H9 (cell line): Measurements from ENCODE around the gene GUCY1A1. TPM values are rescaled to one million over a fixed set of nuclear protein-coding genes. Genes with fewer than 3 reads are reported as not detected.

ENCODE experiments used
- DNase-seq: peaks from one replicate; pipeline ENCODE4 v3.0.0-alpha.2; 2017
- H2AFZ ChIP-seq: one replicate; pipeline ENCODE4 v1.6.1; 2013; ENCODE audit warnings: mild to moderate bottlenecking, low read length, control low read depth, moderate library complexity
- H2AK5ac ChIP-seq: 2 replicates; pipeline ENCODE4 v1.6.1; 2013; ENCODE audit warnings: low read length, control low read depth, mixed read lengths; ENCODE audit not compliant: insufficient read length
- H2BK120ac ChIP-seq: one replicate; pipeline ENCODE4 v1.6.1; 2013; ENCODE audit warnings: low read depth, mild to moderate bottlenecking, low read length, control low read depth, inconsistent platforms; ENCODE audit not compliant: poor library complexity, severe bottlenecking
- H2BK12ac ChIP-seq: 2 replicates; pipeline ENCODE4 v1.6.1; 2013; ENCODE audit warnings: low read length, control low read depth, mixed read lengths, low read depth; ENCODE audit not compliant: insufficient read length
- H2BK15ac ChIP-seq: 2 replicates; pipeline ENCODE4 v1.6.1; 2013; ENCODE audit warnings: low read depth, low read length, control low read depth
- H2BK20ac ChIP-seq: one replicate; pipeline ENCODE4 v1.6.1; 2013; ENCODE audit warnings: low read depth, mild to moderate bottlenecking, low read length, control low read depth, inconsistent platforms; ENCODE audit not compliant: poor library complexity, severe bottlenecking
- H2BK5ac ChIP-seq: 2 replicates; pipeline ENCODE4 v1.6.1; 2013; ENCODE audit warnings: low read length, control low read depth, mixed read lengths; ENCODE audit not compliant: insufficient read length
- H3K14ac ChIP-seq: 2 replicates; pipeline ENCODE4 v1.6.1; 2013; ENCODE audit warnings: low read length, control low read depth; ENCODE audit not compliant: insufficient read depth
- H3K18ac ChIP-seq: 2 replicates; pipeline ENCODE4 v1.6.1; 2013; ENCODE audit warnings: low read depth, mild to moderate bottlenecking, mixed read lengths, low read length, control low read depth; ENCODE audit not compliant: insufficient read length
- H3K23ac ChIP-seq: 2 replicates; pipeline ENCODE4 v1.6.1; 2013; ENCODE audit warnings: low read length, control low read depth, mixed read lengths, low read depth; ENCODE audit not compliant: insufficient read length
- H3K23me2 ChIP-seq: 2 replicates; pipeline ENCODE4 v1.6.1; 2013; ENCODE audit warnings: low read depth, mild to moderate bottlenecking, mixed read lengths, low read length, control low read depth; ENCODE audit not compliant: insufficient read length, poor library complexity, severe bottlenecking
- H3K27ac ChIP-seq: 2 replicates; pipeline ENCODE4 v1.5.1; 2013; ENCODE audit warnings: low read length, control low read depth, mixed read lengths, low read depth; ENCODE audit not compliant: insufficient read length
- H3K27me3 ChIP-seq: 2 replicates; pipeline ENCODE4 v1.6.1; 2013; ENCODE audit warnings: low read length, control low read depth, inconsistent platforms; ENCODE audit not compliant: insufficient read depth
- H3K4ac ChIP-seq: 2 replicates; pipeline ENCODE4 v1.6.1; 2013; ENCODE audit warnings: low read depth, mild to moderate bottlenecking, control low read depth, inconsistent platforms, low read length, moderate library complexity
- H3K4me1 ChIP-seq: 2 replicates; pipeline ENCODE4 v1.6.1; 2013; ENCODE audit warnings: low read length, control low read depth, inconsistent platforms; ENCODE audit not compliant: insufficient read depth
- H3K4me2 ChIP-seq: 2 replicates; pipeline ENCODE4 v1.6.1; 2013; ENCODE audit warnings: low read length, control low read depth, mixed read lengths; ENCODE audit not compliant: insufficient read length, insufficient read depth
- H3K56ac ChIP-seq: 2 replicates; pipeline ENCODE4 v1.6.1; 2013; ENCODE audit warnings: low read depth, mild to moderate bottlenecking, mixed read lengths, low read length, control low read depth; ENCODE audit not compliant: insufficient read length
- H3K79me1 ChIP-seq: 2 replicates; pipeline ENCODE4 v1.6.1; 2013; ENCODE audit warnings: low read depth, mild to moderate bottlenecking, moderate library complexity, low read length, control low read depth, inconsistent platforms; ENCODE audit not compliant: insufficient read depth, poor library complexity, severe bottlenecking
- H3K79me2 ChIP-seq: 2 replicates; pipeline ENCODE4 v1.6.1; 2013; ENCODE audit warnings: low read length, control low read depth, inconsistent platforms; ENCODE audit not compliant: insufficient read depth
- H3K9ac ChIP-seq: 2 replicates; pipeline ENCODE4 v1.6.1; 2013; ENCODE audit warnings: low read length, control low read depth, mixed read lengths; ENCODE audit not compliant: insufficient read length; ENCODE audit errors: extremely low read depth
- H3K9me3 ChIP-seq: one replicate; pipeline ENCODE4 v1.6.1; 2013; ENCODE audit warnings: low read depth, low read length, inconsistent platforms; ENCODE audit not compliant: control insufficient read depth
- H3T11ph ChIP-seq: one replicate; pipeline ENCODE4 v1.6.1; 2013; ENCODE audit warnings: mild to moderate bottlenecking, low read length, control low read depth, inconsistent platforms
- H4K20me1 ChIP-seq: one replicate; pipeline ENCODE4 v1.6.1; 2013; ENCODE audit not compliant: control insufficient read depth, insufficient read length, insufficient read depth
- H4K5ac ChIP-seq: 2 replicates; pipeline ENCODE4 v1.6.1; 2013; ENCODE audit warnings: low read depth, mild to moderate bottlenecking, mixed read lengths, low read length, control low read depth; ENCODE audit not compliant: insufficient read length
- H4K8ac ChIP-seq: replicated peaks from 2 replicates; pipeline ENCODE4 v1.6.1; 2013; ENCODE audit warnings: low read length, control low read depth, mixed read lengths, low read depth; ENCODE audit not compliant: insufficient read length
- H4K91ac ChIP-seq: 2 replicates; pipeline ENCODE4 v1.6.1; 2013; ENCODE audit warnings: low read depth, mild to moderate bottlenecking, moderate library complexity, mixed read lengths, low read length, control low read depth; ENCODE audit not compliant: insufficient read length
- H3K27ac Mint-ChIP-seq, 3 experiments: 2 replicates in 2 of 3; 3 replicates in 1 of 3; pipeline ENCODE4 v1.8.0; 2020 to 2021; ENCODE audit warnings: mixed read lengths in 3 of 3, mild to moderate bottlenecking in 1 of 3, moderate library complexity in 1 of 3
- H3K27me3 Mint-ChIP-seq: 2 replicates; pipeline ENCODE4 v1.8.0; 2021; ENCODE audit warnings: low read depth, mild to moderate bottlenecking, moderate library complexity, mixed read lengths
- H3K36me3 Mint-ChIP-seq, 3 experiments: 2 replicates in 2 of 3; 3 replicates in 1 of 3; pipeline ENCODE4 v1.8.0; 2020 to 2021; ENCODE audit warnings: low read depth in 3 of 3, mixed read lengths in 3 of 3; ENCODE audit not compliant: insufficient read depth in 1 of 3
- H3K4me1 Mint-ChIP-seq, 2 experiments: 2 replicates each; pipeline ENCODE4 v1.8.0; 2020; ENCODE audit warnings: mixed read lengths in 2 of 2
- H3K4me3 Mint-ChIP-seq, 2 experiments: 2 replicates in 1 of 2; 3 replicates in 1 of 2; pipeline ENCODE4 v1.8.0; 2020 to 2021; ENCODE audit warnings: mild to moderate bottlenecking in 2 of 2, mixed read lengths in 2 of 2, moderate library complexity in 1 of 2
- H3K9me3 Mint-ChIP-seq, 2 experiments: 2 replicates in 1 of 2; 3 replicates in 1 of 2; pipeline ENCODE4 v1.8.0; 2020; ENCODE audit warnings: mild to moderate bottlenecking in 2 of 2, mixed read lengths in 2 of 2, moderate library complexity in 1 of 2
- CTCF ChIP-seq: fragments of 200-600 bp; sonication (generic); conservative IDR thresholded peaks from 3 replicates; pipeline ENCODE4 v1.8.0; 2021; ENCODE audit warnings: antibody characterized with exemption, mild to moderate bottlenecking
- total RNA-seq: library from RNA; stranded (reverse); gene quantifications from 2 replicates; pipeline ENCODE4 v1.2.1, GENCODE V29; 2021

The GUCY1A1 gene
- total RNA-seq, 1 experiment from 2014 or later = not detected

- no peak overlapping the region for H3K14ac ChIP-seq
- no peaks in the 10 kb centered on the region for H3K79me1 ChIP-seq
- no peak overlapping the region for H2BK120ac ChIP-seq
- no peak overlapping the region for H2AK5ac ChIP-seq
- no peak overlapping the region for H3T11ph ChIP-seq
- H3K27ac Mint-ChIP-seq = no peak overlapping the region
- no peaks in the 10 kb centered on the region for H3K23me2 ChIP-seq
- DNase-seq = no peak
- 0 out of 4 replicates have a peak, but pooled peaks cover 0 to 4% of the 10 kb centered on the region in 2 experiments for H3K4me1 Mint-ChIP-seq
- H3K4ac ChIP-seq = no peak overlapping the region
- peaks cover 68% of the 10 kb centered on the region for H3K27me3 Mint-ChIP-seq
- no peaks in the 10 kb centered on the region; a peak in 3 of 5 replicates for H3K9me3 Mint-ChIP-seq
- H2BK5ac ChIP-seq = no peak overlapping the region
- peaks cover 4% of the 10 kb centered on the region; the same call in 1 of the 2 replicates for H3K4me1 ChIP-seq
- no peak overlapping the region for H3K9ac ChIP-seq
- no peak overlapping the region for H3K4me2 ChIP-seq
- H4K20me1 ChIP-seq = no peaks in the 10 kb centered on the region
- H3K36me3 Mint-ChIP-seq = no peaks in the 10 kb centered on the region
- no peak overlapping the region for H3K18ac ChIP-seq
- no peak overlapping the region for H2BK12ac ChIP-seq
- no peaks in the 10 kb centered on the region for H3K9me3 ChIP-seq
- no peaks in the 10 kb centered on the region for H3K27me3 ChIP-seq
- no peaks in the 10 kb centered on the region for H3K79me2 ChIP-seq
- H4K5ac ChIP-seq = no peak overlapping the region
- no peak for TF ChIP-seq CTCF
- no peak overlapping the region for H3K56ac ChIP-seq
- no peak overlapping the region for H3K27ac ChIP-seq
- H2BK20ac ChIP-seq = no peak overlapping the region
- no peak overlapping the region for H4K8ac ChIP-seq
- no peak overlapping the region for H3K23ac ChIP-seq
- no peak overlapping the region for H2AFZ ChIP-seq
- H4K91ac ChIP-seq = no peak overlapping the region
- H2BK15ac ChIP-seq = no peak overlapping the region
- no peak overlapping the region for H3K4me3 Mint-ChIP-seq
Observed at GRCh38 chr4:155657169-155657568, 9.5 kb upstream of the GUCY1A1 start.
